ENCODE results near the gene PDE4D.

Gene PDE4D

DNA sequence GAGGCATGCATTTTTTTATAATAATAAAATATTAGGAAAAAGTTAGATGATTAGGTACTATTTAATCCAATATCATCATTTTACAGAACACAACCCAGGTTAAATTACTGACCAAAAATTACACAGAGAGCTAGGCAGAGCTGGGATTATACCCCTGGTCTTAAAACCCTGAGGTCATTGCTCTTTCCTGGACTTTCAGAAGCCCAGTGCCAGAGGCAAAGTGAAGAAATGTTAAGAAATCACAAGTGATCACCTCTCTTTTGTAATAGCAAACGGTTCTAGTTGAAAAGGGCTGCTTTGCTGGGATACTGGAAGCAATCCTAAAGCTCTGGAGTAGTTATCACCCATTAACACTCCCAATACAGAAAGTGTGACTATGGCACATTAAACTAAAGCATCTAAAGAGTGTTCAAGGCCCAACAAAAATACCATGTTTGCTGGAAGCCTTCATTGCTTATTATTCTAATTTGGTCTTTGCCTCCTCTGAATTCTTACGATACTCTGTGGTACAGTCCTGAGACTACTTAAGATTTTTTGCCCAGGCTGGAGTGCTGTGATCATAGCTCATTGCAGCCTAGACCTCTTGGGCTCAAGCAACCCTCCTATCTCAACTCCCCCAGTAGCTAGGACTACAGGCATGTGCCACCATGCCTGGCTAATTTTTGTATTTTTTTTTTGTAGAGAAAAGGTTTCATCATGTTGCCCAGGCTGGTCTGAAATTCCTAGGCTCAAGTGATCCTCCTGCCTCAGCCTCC is 734.7 kb downstream of the PDE4D start:
- DNase-seq, result no peak

- DNase-seq, result no peak
These were observed 735.4 kb downstream of the PDE4D start for GRCh38 chr5:59158165-59158564.

GRCh38 chr5:59157068-59157467 is 736.5 kb downstream of the PDE4D start:
- no peak for DNase-seq

DNA sequence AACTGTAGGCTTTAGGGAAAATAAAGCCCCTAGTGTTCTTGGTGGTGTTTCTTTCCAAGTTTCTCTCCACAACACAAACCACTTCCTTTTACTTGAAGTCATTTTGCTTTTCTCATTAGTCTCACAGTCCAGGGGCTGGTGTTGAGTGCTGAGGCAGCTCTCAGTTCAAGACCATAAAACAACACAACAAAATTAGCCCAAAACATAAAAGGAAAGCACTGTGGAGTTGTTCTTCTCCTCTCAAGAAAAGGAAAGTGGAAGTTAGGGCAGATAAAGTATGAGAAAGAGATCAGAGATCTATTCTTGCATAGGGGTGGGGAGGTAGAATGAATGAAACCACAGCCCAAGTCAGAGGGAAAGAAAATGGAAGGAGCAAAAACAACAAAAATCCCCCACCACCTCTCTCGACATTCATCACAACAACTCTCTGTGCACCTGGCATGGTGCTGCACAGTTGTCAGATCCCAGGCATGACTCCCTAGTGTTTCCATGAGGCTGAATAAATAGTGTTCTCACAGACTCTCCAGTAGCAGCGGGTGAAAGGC is 740.8 kb downstream of the PDE4D start:
- no peak for DNase-seq

GRCh38 chr5:59151162-59151889 is 742.2 kb downstream of the PDE4D start:
- no peak for DNase-seq

- no peak for DNase-seq
These were observed 743.7 kb downstream of the PDE4D start for GRCh38 chr5:59149827-59150226.

GRCh38 chr5:59149271-59149670 is 744.3 kb downstream of the PDE4D start:
- DNase-seq, result no peak

- DNase-seq, result no peak
These were observed 746.8 kb downstream of the PDE4D start for GRCh38 chr5:59146729-59147128.

GRCh38 chr5:59143926-59144333 is 749.6 kb downstream of the PDE4D start:
- no peak for DNase-seq

DNA sequence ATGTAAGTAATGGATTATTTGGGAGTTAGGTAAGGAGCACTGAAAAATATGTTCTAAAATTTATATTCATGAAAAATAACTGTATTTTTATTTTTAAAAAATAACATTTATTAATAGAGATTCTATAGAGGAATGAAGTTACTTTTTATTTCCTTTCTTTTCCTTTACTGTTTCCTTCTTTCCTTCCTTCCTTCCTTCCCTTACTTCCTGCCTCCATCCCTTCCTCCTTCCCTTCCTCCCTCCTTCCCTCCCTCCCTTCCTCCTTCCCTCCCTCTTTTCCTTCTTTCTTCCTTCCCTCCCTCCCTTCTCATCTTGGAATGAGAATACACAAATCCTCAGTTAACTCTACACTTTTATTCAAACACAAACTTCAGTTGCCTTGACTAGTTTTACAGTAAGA is 750.6 kb downstream of the PDE4D start:
- DNase-seq, result no peak

GRCh38 chr5:59142138-59142537 is 751.4 kb downstream of the PDE4D start:
- no peak for DNase-seq

DNA sequence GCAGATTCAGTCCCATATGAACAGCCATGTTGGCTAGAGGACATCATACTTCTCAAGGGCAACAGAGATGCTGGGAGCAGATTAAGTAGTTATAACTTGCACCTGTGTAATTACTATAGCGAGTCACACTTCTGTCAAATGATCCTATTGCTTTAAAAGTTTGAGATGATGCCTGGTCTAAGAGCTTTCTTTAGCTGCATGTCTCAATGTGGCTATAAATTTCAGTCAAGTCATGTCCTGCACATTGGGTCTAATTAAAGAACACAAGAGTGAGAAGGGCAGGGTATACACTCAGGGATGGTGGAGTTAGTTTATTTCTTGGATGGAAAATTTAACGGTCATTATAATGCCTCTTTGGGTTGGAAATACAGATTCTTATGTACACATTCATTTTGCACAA is 753.4 kb downstream of the PDE4D start:
- no peak for DNase-seq

GRCh38 chr5:59139695-59140094 is 753.8 kb downstream of the PDE4D start:
- DNase-seq, result no peak

- no peak for DNase-seq
These were observed 755.0 kb downstream of the PDE4D start for GRCh38 chr5:59138509-59138908.

GRCh38 chr5:59137846-59138245 is 755.7 kb downstream of the PDE4D start:
- no peak for DNase-seq

DNA sequence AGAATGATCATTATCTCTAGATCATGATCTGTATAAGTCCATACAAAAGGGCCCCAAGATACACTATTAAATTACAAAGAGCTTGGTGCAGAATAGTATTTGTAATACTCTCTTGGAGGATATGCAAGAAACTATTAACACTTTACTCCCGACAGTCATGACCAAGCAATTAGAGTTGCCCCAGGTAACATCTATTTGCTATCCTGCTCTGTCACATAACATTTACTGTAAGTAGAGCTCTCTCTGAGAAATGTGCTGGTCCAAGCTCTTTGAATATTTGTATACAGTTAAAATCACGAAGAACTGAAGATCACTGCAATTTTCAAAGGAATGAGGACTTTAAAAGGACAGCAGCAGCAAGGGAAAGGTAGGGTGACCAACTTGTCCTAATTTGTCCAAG is 757.0 kb downstream of the PDE4D start:
- DNase-seq, result no peak

DNA sequence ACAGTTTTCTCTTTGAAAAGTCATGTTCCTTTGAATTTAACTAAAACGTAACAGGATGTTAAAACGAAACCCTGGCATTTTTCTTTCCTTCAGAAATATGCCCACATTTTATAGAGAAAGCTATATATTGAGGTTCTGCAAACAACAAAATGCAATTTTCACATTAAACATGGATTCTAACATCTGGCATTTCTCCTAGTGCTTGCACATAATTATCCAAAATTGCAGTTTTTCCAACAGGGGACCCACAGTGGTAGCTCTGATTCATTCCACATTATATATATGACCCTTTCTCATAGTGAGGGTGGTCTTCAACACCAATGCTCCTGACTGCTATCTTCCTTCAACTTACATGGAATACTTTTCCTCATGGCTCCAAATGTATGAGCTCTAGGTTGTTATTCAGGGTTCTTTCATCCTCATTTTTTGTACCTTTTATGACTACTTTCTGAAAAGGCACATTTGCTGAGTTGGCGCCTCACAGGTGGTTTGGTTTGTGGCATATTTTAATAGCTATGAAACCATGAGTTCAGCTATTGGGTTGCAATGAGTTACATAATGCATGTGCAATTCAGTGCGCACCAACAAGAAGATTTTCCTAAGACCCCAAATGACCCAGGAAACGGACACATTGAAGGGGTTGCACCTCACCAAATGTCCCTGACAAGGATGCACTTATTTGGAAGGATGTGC is 758.9 kb downstream of the PDE4D start:
- DNase-seq, result no peak

GRCh38 chr5:59133764-59134261 is 759.7 kb downstream of the PDE4D start:
- DNase-seq, result no peak

DNA sequence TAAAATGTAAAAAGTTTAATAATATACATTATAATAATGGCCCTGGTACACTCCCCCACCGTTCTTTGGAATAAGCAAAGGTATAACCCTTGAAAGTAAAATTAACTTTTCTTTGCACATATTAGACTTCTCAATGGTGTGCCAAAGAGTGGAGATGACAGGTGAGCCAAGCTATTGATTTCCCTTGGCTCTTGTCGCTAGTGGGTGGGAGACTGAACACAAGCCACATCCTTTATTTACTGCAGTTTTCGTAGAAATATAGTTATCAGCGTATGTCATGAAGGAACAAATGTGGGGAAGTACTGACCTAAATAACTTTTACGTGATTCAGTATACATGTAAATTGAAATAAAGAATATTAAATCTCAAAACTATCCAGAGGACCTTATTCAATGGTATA is 761.4 kb downstream of the PDE4D start:
- DNase-seq, result no peak

GRCh38 chr5:59130431-59130830 is 763.1 kb downstream of the PDE4D start:
- DNase-seq, result no peak

- DNase-seq, result no peak
These were observed 764.8 kb downstream of the PDE4D start for GRCh38 chr5:59128646-59129290.

DNA sequence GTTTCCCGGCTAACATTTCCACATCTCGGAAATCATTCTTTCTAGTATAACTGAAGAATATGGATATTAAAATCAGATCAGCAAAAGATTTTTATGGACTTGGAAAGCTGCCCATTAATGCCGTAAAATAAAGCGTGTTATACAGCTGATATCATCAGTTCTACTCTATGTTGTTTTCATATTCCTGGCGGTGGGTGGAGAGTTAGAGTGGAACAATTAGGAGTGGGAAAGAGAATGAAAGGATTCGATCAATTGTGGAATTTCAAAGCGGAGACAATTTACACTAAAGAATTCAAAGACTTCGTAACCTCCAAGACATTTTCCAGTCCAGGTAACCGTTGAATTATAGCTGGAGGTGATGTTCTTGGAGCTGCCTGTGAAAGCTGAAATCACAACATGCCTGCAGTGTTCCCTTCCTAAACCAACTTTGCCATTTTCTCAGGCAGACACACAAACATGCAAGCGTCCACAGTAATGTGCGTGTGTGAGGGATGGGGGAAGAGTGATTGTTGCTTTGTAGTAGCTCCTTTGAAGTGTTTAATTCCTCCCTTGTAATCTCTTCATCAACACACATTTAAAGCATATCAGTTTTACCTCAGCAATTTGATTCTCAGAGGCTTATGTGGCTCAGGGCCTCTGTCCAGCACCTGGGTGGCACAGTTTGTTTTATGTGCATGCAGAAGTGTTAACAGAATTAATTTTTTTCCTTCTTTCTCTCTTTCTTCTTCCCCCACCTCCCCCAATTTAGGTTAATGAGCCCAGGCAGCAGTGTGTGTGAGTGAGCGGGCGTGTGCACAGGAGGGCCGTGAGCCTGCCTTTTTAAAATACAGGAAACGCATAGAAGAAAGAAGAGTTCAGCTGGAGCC is 766.6 kb downstream of the PDE4D start:
- no peak for DNase-seq

All from NCI-H1092 treated with DMSO at 0.1 percent for 48 hours (cell line).